Neural progenitor cell (in vitro differentiated cells): ENCODE measurements around the gene WWOX. TPM values are rescaled to one million over a fixed set of nuclear protein-coding genes. Genes with fewer than 3 reads are reported as not detected.

Source experiments
- DNase-seq: peaks from one replicate; pipeline ENCODE4 v3.0.0-alpha.2; 2016; ENCODE audit warnings: low spot score
- H2AFZ ChIP-seq: fragments of 200-600 bp; sonication (generic); replicated peaks from 2 replicates; pipeline ENCODE4 v1.6.1; 2016; ENCODE audit warnings: antibody characterized with exemption
- H3F3A ChIP-seq: fragments of 200-600 bp; sonication (generic); 2 replicates; pipeline ENCODE4 v1.6.1; 2016; ENCODE audit warnings: antibody characterized with exemption, low read depth
- H3K27ac ChIP-seq: fragments of 200-600 bp; sonication (generic); 2 replicates; pipeline ENCODE4 v1.5.1; 2016; ENCODE audit warnings: mild to moderate bottlenecking
- H3K27me3 ChIP-seq: fragments of 200-600 bp; sonication (generic); 2 replicates; pipeline ENCODE4 v1.6.1; 2016; ENCODE audit warnings: mild to moderate bottlenecking, moderate library complexity
- H3K36me3 ChIP-seq: fragments of 200-600 bp; sonication (generic); 2 replicates; pipeline ENCODE4 v1.5.1; 2016
- H3K4me1 ChIP-seq: fragments of 200-600 bp; sonication (generic); 2 replicates; pipeline ENCODE4 v1.6.1; 2016; ENCODE audit warnings: mixed run types
- H3K4me2 ChIP-seq: fragments of 200-600 bp; sonication (generic); 2 replicates; pipeline ENCODE4 v1.6.1; 2016
- H3K4me3 ChIP-seq: fragments of 200-600 bp; sonication (generic); 2 replicates; pipeline ENCODE4 v1.5.1; 2016
- H3K79me2 ChIP-seq: fragments of 200-600 bp; sonication (generic); 2 replicates; pipeline ENCODE4 v1.6.1; 2016; ENCODE audit warnings: low read depth
- H3K9ac ChIP-seq: fragments of 200-600 bp; sonication (generic); 2 replicates; pipeline ENCODE4 v1.6.1; 2016
- H3K9me3 ChIP-seq: fragments of 200-600 bp; sonication (generic); 2 replicates; pipeline ENCODE4 v1.5.1; 2016; ENCODE audit warnings: low read depth
- H4K20me1 ChIP-seq: fragments of 200-600 bp; sonication (generic); 2 replicates; pipeline ENCODE4 v1.6.1; 2016; ENCODE audit warnings: low read depth
- H3K27ac Mint-ChIP-seq: 3 replicates; pipeline ENCODE4 v1.8.0; 2021; ENCODE audit warnings: mixed read lengths
- H3K27me3 Mint-ChIP-seq: 2 replicates; pipeline ENCODE4 v1.8.0; 2022; ENCODE audit warnings: low read depth, mild to moderate bottlenecking, inconsistent platforms, moderate library complexity, mixed read lengths; ENCODE audit not compliant: insufficient read depth
- H3K36me3 Mint-ChIP-seq: 3 replicates; pipeline ENCODE4 v1.8.0; 2021; ENCODE audit warnings: mixed read lengths
- H3K4me1 Mint-ChIP-seq: 3 replicates; pipeline ENCODE4 v1.8.0; 2021; ENCODE audit warnings: mixed read lengths
- H3K4me3 Mint-ChIP-seq: 3 replicates; pipeline ENCODE4 v1.8.0; 2021; ENCODE audit warnings: mild to moderate bottlenecking, moderate library complexity, mixed read lengths
- H3K9me3 Mint-ChIP-seq: 3 replicates; pipeline ENCODE4 v1.8.0; 2020; ENCODE audit warnings: mixed read lengths
- CTCF ChIP-seq: fragments of 200-600 bp; sonication (generic); IDR thresholded peaks from 2 replicates; pipeline ENCODE4 v1.5.1; 2017; ENCODE audit warnings: antibody characterized with exemption, mild to moderate bottlenecking
- EZH2 ChIP-seq: fragments of 200-600 bp; sonication (generic); IDR thresholded peaks from 2 replicates; pipeline ENCODE4 v1.6.1; 2017; ENCODE audit warnings: antibody characterized with exemption, mild to moderate bottlenecking, moderate library complexity
- EZH2phosphoT487 ChIP-seq: fragments of 200-600 bp; sonication (generic); IDR thresholded peaks from 2 replicates; pipeline ENCODE4 v1.6.1; 2017; ENCODE audit warnings: antibody characterized with exemption
- total RNA-seq: library from RNA; depleted of rRNA; stranded (reverse); fragments of >200 nt; gene quantifications from 2 replicates; pipeline ENCODE4 v1.2.3, GENCODE V29; 2015; ENCODE audit warnings: low replicate concordance

Gene WWOX
- total RNA-seq, 1 donor from 2014 or later, result 63.7 TPM

GRCh38 chr16:78462288-78463208, 363.1 kb downstream of the WWOX start:
- no peaks in the 10 kb centered on the region for H3K27me3 ChIP-seq
- H3K36me3 ChIP-seq, result no peaks in the 10 kb centered on the region
- Mint-ChIP-seq H3K4me1 (peaks cover 30% of the 10 kb centered on the region), H3K9me3 (peaks cover 14% of the 10 kb centered on the region), H3K27me3 (peaks cover 4% of the 10 kb centered on the region), H3K36me3 (peaks cover 7% of the 10 kb centered on the region), H3K4me3 (no peak overlapping the region), H3K27ac (no peak overlapping the region)
- H3K4me2 ChIP-seq, result peak overlapping the region; percentile 28
- no peak overlapping the region for H2AFZ ChIP-seq
- peaks cover 20% of the 10 kb centered on the region for H3K4me1 ChIP-seq
- H3F3A ChIP-seq, result peaks cover 9% of the 10 kb centered on the region
- no peaks in the 10 kb centered on the region for H3K9me3 ChIP-seq
- TF ChIP-seq EZH2phosphoT487 (no peak), CTCF (no peak), EZH2 (no peak)
- no peak overlapping the region for H3K4me3 ChIP-seq
- DNase-seq, result peak; percentile 44
- no peaks in the 10 kb centered on the region for H3K79me2 ChIP-seq
- H3K9ac ChIP-seq, result no peak overlapping the region
- no peaks in the 10 kb centered on the region for H4K20me1 ChIP-seq
- no peak overlapping the region for H3K27ac ChIP-seq

GRCh38 chr16:78463591-78463990, 364.1 kb downstream of the WWOX start:
- H3K27me3 Mint-ChIP-seq, result peaks cover 4% of the 10 kb centered on the region
- Histone ChIP-seq H3K9me3 (no peaks in the 10 kb centered on the region), H4K20me1 (no peaks in the 10 kb centered on the region), H2AFZ (no peak overlapping the region), H3K9ac (no peak overlapping the region), H3K79me2 (no peaks in the 10 kb centered on the region), H3K27me3 (no peaks in the 10 kb centered on the region), H3K36me3 (no peaks in the 10 kb centered on the region), H3K4me2 (no peak overlapping the region), H3K4me3 (no peak overlapping the region), H3K4me1 (peaks cover 20% of the 10 kb centered on the region), H3F3A (peaks cover 9% of the 10 kb centered on the region), H3K27ac (no peak overlapping the region)
- H3K4me1 Mint-ChIP-seq, result peaks cover 30% of the 10 kb centered on the region
- no peak for TF ChIP-seq EZH2
- TF ChIP-seq EZH2phosphoT487, result no peak
- TF ChIP-seq CTCF, result no peak
- H3K27ac Mint-ChIP-seq, result no peak overlapping the region
- H3K4me3 Mint-ChIP-seq, result no peak overlapping the region
- DNase-seq, result no peak
- H3K9me3 Mint-ChIP-seq, result peaks cover 14% of the 10 kb centered on the region
- peaks cover 7% of the 10 kb centered on the region for H3K36me3 Mint-ChIP-seq

- no peak overlapping the region for H3K27ac ChIP-seq
- H3K79me2 ChIP-seq, result no peaks in the 10 kb centered on the region
- H3K9me3 ChIP-seq, result no peaks in the 10 kb centered on the region
- no peak overlapping the region for H3K4me3 ChIP-seq
- no peak overlapping the region for H3K27ac Mint-ChIP-seq
- peaks cover 30% of the 10 kb centered on the region for H3K4me1 Mint-ChIP-seq
- peaks cover 14% of the 10 kb centered on the region for H3K9me3 Mint-ChIP-seq
- peaks cover 9% of the 10 kb centered on the region for H3F3A ChIP-seq
- no peaks in the 10 kb centered on the region for H4K20me1 ChIP-seq
- no peak overlapping the region for H3K4me2 ChIP-seq
- peaks cover 20% of the 10 kb centered on the region for H3K4me1 ChIP-seq
- no peak overlapping the region for H3K4me3 Mint-ChIP-seq
- no peaks in the 10 kb centered on the region for H3K36me3 ChIP-seq
- peaks cover 4% of the 10 kb centered on the region for H3K27me3 Mint-ChIP-seq
- H3K27me3 ChIP-seq, result no peaks in the 10 kb centered on the region
- H3K36me3 Mint-ChIP-seq, result peaks cover 7% of the 10 kb centered on the region
- H3K9ac ChIP-seq, result no peak overlapping the region
- H2AFZ ChIP-seq, result no peak overlapping the region
- no peak for DNase-seq
- no peak for TF ChIP-seq CTCF
- TF ChIP-seq EZH2, result no peak
Observed at GRCh38 chr16:78464833-78465232, 365.4 kb downstream of the WWOX start.
